Epithelial cell of proximal tubule (primary cell): Measurements from ENCODE around the gene RBPJ. TPM values are rescaled to one million over a fixed set of nuclear protein-coding genes. Genes with fewer than 3 reads are reported as not detected.

Source experiments
- DNase-seq: peaks from one replicate; pipeline ENCODE4 v3.0.0-alpha.2; 2011; ENCODE audit warnings: low read depth
- H3K4me3 ChIP-seq: 2 replicates; pipeline ENCODE4 v1.5.1; 2011; ENCODE audit warnings: low read depth, mild to moderate bottlenecking, low read length
- CTCF ChIP-seq: conservative IDR thresholded peaks from 2 replicates; pipeline ENCODE4 v1.5.1; 2012; ENCODE audit warnings: low read depth, mild to moderate bottlenecking, low read length
- total RNA-seq: library from RNA; depleted of rRNA; stranded (reverse); fragments of >200 nt; gene quantifications from 2 replicates; pipeline ENCODE4 v1.2.3, GENCODE V29; 2015

Gene RBPJ
- total RNA-seq, 1 donor from 2014 or later: 76.0 TPM

- no peak for DNase-seq
- H3K4me3 ChIP-seq: no peak overlapping the region
- TF ChIP-seq CTCF: no peak
Observed at GRCh38 chr4:26361297-26361696, 40.5 kb downstream of the RBPJ start.

GRCh38 chr4:26362745-26363439, 42.1 kb downstream of the RBPJ start:
- H3K4me3 ChIP-seq: no peak overlapping the region
- no peak for TF ChIP-seq CTCF
- DNase-seq: no peak

- no peak for TF ChIP-seq CTCF
- no peak overlapping the region for H3K4me3 ChIP-seq
- DNase-seq: no peak
Observed at GRCh38 chr4:26365537-26366150, 44.8 kb downstream of the RBPJ start.

GRCh38 chr4:26367811-26368210, 47.0 kb downstream of the RBPJ start:
- DNase-seq: no peak
- no peak overlapping the region for H3K4me3 ChIP-seq
- TF ChIP-seq CTCF: no peak

GRCh38 chr4:26368685-26369084, 47.9 kb downstream of the RBPJ start:
- TF ChIP-seq CTCF: no peak
- DNase-seq: no peak
- H3K4me3 ChIP-seq: no peak overlapping the region

GRCh38 chr4:26369132-26369531, 48.3 kb downstream of the RBPJ start:
- no peak overlapping the region for H3K4me3 ChIP-seq
- DNase-seq: no peak
- no peak for TF ChIP-seq CTCF

- TF ChIP-seq CTCF: no peak
- no peak for DNase-seq
- H3K4me3 ChIP-seq: no peak overlapping the region
Observed at GRCh38 chr4:26369581-26369980, 48.8 kb downstream of the RBPJ start.
